Inferior parietal cortex (tissue), 1 donor: Measurements from ENCODE around the gene TSHZ3.

ENCODE experiments used
- DNase-seq: peaks from one replicate; pipeline ENCODE4 v3.0.0-alpha.2; 2016; ENCODE audit errors: extremely low spot score

The TSHZ3 gene, protein sequence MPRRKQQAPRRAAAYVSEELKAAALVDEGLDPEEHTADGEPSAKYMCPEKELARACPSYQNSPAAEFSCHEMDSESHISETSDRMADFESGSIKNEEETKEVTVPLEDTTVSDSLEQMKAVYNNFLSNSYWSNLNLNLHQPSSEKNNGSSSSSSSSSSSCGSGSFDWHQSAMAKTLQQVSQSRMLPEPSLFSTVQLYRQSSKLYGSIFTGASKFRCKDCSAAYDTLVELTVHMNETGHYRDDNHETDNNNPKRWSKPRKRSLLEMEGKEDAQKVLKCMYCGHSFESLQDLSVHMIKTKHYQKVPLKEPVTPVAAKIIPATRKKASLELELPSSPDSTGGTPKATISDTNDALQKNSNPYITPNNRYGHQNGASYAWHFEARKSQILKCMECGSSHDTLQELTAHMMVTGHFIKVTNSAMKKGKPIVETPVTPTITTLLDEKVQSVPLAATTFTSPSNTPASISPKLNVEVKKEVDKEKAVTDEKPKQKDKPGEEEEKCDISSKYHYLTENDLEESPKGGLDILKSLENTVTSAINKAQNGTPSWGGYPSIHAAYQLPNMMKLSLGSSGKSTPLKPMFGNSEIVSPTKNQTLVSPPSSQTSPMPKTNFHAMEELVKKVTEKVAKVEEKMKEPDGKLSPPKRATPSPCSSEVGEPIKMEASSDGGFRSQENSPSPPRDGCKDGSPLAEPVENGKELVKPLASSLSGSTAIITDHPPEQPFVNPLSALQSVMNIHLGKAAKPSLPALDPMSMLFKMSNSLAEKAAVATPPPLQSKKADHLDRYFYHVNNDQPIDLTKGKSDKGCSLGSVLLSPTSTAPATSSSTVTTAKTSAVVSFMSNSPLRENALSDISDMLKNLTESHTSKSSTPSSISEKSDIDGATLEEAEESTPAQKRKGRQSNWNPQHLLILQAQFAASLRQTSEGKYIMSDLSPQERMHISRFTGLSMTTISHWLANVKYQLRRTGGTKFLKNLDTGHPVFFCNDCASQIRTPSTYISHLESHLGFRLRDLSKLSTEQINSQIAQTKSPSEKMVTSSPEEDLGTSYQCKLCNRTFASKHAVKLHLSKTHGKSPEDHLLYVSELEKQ

DNA sequence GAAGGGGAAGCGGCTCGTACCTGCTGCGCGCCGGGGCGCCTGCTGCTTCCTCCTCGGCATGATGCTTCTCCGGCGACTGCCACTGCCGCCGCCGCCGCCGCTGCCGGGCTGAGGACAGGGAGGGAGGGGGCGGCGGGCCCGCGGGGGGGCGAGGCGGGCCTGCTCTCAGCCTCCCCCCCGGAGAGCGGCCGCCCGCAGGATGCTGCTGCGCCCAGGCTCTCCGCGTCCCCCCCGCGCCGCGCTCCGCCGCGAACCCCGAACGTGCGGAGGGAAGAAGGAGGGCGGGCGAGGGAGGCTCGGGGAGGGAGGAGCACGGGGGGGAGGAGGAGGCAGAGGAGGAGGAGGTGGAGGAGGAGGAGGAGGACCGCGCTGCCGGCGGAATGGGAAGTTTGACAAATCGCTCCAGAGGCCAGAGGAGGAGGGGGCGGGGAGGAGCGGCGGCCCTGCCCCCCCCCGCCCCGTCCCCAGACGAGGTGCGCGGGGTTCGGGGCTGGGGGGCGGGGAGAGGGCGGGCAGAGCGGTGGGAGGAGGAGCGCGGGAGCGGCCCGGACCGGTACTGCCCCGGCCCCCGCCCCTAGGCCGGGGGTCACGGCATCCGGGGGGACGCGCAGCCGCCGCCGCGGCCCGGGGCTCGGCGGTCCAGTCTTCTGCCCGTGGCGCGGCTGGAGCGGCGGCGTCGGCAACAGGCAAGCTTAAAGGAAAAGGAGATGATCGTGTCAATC, at the start of gene TSHZ3:
Gene TSHZ3 (minus strand): TSS at position 277 of the 722 bp plus-strand sequence. CDS start 217 bp downstream, at position 60.
- DNase-seq: no peak

- DNase-seq: no peak
These were observed 48.1 kb upstream of the TSHZ3 start for GRCh38 chr19:31397308-31397707.

DNA sequence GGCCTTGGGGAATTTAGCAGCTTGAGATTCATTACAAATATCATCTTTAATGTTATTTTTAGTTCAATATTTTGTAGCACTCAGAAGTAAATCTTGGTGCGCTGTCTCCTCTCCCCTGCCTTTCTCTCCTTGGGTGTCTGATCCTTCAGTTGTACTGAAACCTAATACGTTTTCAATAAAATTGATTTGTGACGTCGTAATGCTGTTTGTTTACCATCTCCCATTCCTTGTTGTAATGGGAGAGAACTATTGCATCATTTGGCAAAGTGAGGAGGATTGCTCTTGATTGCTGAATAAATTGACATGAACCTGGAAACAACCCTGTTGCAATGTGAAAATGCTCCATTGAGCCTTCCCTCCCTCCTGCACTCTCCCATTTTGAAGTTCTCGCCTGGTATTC, 43.2 kb upstream of the TSHZ3 start:
- no peak for DNase-seq

GRCh38 chr19:31391518-31391917, 42.3 kb upstream of the TSHZ3 start:
- no peak for DNase-seq

- no peak for DNase-seq
These were observed 41.5 kb upstream of the TSHZ3 start for GRCh38 chr19:31390711-31391110.

DNA sequence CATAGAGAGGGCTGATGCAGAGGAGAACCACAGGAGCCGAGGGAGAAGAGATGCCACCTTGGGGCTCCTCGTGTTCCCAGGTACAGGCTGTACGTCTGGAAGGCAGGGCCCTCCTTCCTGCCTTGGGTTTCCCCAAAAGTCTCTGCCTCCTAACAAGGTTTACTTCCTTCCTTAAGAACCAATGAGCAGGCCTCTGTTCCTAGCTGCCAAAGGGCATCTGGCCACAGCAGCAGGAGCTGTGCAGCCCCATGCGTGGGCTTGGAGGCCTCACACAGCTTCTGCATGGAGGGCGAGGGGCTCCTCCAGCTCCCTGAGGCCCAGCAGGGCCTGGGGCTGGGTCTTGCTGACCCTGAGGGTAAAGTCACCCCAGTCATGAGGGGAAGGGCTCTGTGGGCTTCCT, 40.6 kb upstream of the TSHZ3 start:
- DNase-seq: no peak

DNA sequence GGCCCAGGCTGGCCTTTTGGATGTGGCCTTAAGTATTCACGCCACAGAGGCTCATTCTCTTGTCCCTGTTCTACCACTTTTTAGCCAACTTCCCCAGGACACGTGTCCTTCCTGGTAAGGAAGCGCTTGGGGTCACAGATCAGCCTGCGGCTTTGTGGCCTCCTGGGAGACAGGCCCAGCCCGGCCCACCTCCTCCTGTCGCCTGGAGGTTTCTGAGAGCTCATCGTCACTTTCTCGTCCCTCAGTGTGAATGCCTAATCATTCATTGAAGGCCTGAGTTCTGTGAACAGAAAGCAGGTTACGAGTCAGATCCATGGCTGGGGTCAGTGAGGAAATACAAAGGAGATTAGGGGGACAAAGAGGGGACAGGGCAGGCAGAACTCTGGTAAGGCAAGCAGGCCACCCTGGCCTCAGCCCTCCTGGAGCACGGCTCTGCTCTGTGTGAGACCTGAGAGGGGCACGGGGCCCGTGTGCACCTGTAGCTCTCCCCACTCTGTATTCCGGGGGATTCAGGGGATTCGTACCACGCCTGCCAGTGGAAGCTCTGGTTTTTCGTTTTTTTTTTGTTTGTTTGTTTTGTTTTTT, 38.6 kb upstream of the TSHZ3 start:
- DNase-seq: no peak

- DNase-seq: no peak
These were observed 37.6 kb upstream of the TSHZ3 start for GRCh38 chr19:31386806-31387205.

- DNase-seq: no peak
These were observed 36.5 kb upstream of the TSHZ3 start for GRCh38 chr19:31385744-31386143.

GRCh38 chr19:31383553-31383952, 34.3 kb upstream of the TSHZ3 start:
- no peak for DNase-seq

DNA sequence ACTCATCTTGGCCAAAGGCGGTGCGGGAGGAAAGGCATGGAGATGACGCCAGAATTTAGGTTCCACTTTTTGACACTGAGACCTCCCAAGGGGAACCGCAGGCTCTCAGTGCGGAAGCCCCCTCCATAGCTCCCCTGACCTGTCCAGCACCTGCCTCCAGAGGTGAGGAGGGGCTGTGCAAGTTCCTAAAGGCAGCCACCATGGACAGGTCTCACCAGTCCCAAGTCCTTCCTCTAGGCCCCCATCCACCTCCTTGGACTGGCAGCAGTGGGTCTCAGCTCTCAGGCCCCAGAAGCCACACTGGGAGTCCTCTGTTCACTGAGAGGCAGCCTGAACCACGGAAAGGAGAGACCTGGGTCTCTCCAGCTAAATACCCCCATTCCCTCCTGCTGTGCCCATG, 31.6 kb upstream of the TSHZ3 start:
- no peak for DNase-seq

DNA sequence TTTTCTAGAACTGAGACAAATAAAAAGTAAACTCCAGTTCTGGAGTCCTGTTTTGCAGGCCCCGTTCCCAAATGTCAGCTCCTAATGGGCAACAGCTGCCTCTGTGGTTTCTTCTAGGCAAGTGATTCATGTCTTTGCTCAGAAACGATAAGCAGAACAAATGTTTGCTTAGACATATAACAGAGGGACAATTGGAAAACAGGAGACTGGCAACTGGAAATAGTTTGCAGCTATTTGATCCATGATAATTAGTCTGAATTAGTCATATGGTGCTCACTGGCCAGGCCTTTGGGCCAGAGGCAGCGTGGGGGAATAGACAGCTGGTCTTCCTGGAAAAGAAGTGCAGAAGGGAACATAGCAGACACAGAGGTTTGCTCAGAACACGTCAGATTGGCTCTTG, 29.2 kb upstream of the TSHZ3 start:
- DNase-seq: no peak

GRCh38 chr19:31377736-31378135, 28.5 kb upstream of the TSHZ3 start:
- no peak for DNase-seq

GRCh38 chr19:31372246-31372781, 23.1 kb upstream of the TSHZ3 start:
- DNase-seq: no peak

- no peak for DNase-seq
These were observed 21.0 kb upstream of the TSHZ3 start for GRCh38 chr19:31370216-31370615.

- no peak for DNase-seq
These were observed 15.7 kb upstream of the TSHZ3 start for GRCh38 chr19:31364963-31365362.

DNA sequence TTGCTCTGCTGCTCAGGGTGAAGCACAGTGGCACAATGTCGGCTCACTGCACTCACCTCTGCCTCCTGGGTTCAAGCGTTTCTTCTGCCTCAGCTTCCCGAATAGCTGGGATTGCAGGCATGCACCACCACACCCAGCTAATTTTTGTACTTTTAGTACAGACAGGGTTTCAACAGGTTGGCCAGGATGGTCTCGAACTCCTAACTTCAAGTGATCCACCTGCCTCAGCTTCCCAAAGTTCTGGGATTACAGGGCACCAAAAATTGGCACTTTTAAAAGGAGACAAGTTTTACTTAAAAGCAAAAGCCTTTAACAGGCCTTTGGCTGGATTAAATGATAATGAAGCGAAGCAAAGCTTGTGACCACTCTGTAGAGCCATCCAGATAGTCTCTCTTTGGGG, 12.5 kb upstream of the TSHZ3 start:
- no peak for DNase-seq

DNA sequence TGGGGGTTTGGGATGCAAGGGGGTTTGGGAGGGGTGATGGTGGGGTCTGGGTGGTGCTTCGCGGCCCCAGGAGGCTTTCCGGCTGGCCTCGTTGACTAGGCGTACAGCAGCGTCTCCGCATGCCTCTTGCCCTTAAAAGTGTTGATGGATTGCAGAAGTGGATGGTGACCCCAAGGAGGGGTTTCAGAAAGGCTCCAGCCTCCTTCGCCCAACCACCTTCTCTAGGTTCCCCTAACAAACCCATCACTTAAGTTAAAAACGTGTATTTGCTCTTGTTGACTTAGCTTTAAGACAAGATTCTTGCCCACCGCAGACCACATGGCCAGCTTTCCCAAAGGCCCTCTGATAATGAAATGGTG, 8.1 kb upstream of the TSHZ3 start:
- DNase-seq: no peak

GRCh38 chr19:31356587-31357314, 7.5 kb upstream of the TSHZ3 start:
- no peak for DNase-seq

GRCh38 chr19:31355665-31356289, 6.5 kb upstream of the TSHZ3 start:
- DNase-seq: no peak
